Transverse colon (tissue), 4 donors: ENCODE data around the gene HMX1. TPM values are rescaled to one million over a fixed set of nuclear protein-coding genes. Genes with fewer than 3 reads are reported as not detected.

Experiments used
- DNase-seq: peaks from one replicate; pipeline ENCODE4 v3.0.0-alpha.2; 2019
- H3K27ac ChIP-seq, 4 donors: fragments of 200-600 bp; sonication (generic); 2 replicates each; pipeline ENCODE4 v1.5.1; 2016 to 2018; ENCODE audit warnings: inconsistent platforms in 4 of 4
- H3K27me3 ChIP-seq: fragments of 200-600 bp; sonication (generic); 2 replicates; pipeline ENCODE4 v1.5.1; 2017; ENCODE audit warnings: inconsistent platforms
- H3K36me3 ChIP-seq, 4 donors: fragments of 200-600 bp; sonication (generic); 2 replicates each; pipeline ENCODE4 v1.5.1; 2017 to 2019; ENCODE audit warnings: inconsistent platforms in 4 of 4
- H3K4me1 ChIP-seq, 4 donors: fragments of 200-600 bp; sonication (generic); 2 replicates each; pipeline ENCODE4 v1.5.1; 2017 to 2020; ENCODE audit warnings: inconsistent platforms in 4 of 4
- H3K4me3 ChIP-seq, 4 donors: fragments of 200-600 bp; sonication (generic); 1 replicate in 1 of 4; 2 replicates in 3 of 4; pipeline versions ENCODE4 v1.5.1 to v1.6.1; 2017 to 2019; ENCODE audit warnings: inconsistent platforms in 4 of 4
- H3K9me3 ChIP-seq, 2 donors: fragments of 200-600 bp; sonication (generic); 2 replicates each; pipeline ENCODE4 v1.5.1; 2017 to 2019; ENCODE audit warnings: inconsistent platforms in 2 of 2
- CTCF ChIP-seq, 5 experiments: fragments of 200-600 bp in 3 of 5; fragments of 450-650 bp in 2 of 5; sonication (generic) in 3 of 5; IDR thresholded peaks; 1 replicate in 2 of 5; 2 replicates in 3 of 5; pipeline ENCODE4 v1.5.1; 2016 to 2017; ENCODE audit warnings: antibody characterized with exemption in 5 of 5, inconsistent platforms in 3 of 5, mild to moderate bottlenecking in 2 of 5, moderate library complexity in 1 of 5
- EP300 ChIP-seq: sonication (generic); formaldehyde crosslinking; IDR thresholded peaks from one replicate; pipeline ENCODE4 v1.6.1; 2017; ENCODE audit warnings: antibody characterized with exemption, low read depth
- POLR2A ChIP-seq: fragments of 450-650 bp; IDR thresholded peaks from one replicate; pipeline ENCODE4 v1.6.1; 2016; ENCODE audit warnings: antibody characterized with exemption, mild to moderate bottlenecking, moderate library complexity
- POLR2AphosphoS5 ChIP-seq, 3 donors: sonication (generic); formaldehyde crosslinking; IDR thresholded peaks; one replicate each; pipeline ENCODE4 v1.6.1; 2016; ENCODE audit warnings: antibody characterized with exemption in 3 of 3
- WGBS, 2 donors: methylation state at CpG; one replicate each; pipeline ENCODE4 v1.1.5; 2018; ENCODE audit warnings: low coverage in 1 of 2; 5-methylcytosine and 5-hydroxymethylcytosine counted together
- in situ Hi-C, 4 donors: fragments of 200-750 bp; cut with MboI; loops; one replicate each; pipeline versions ENCODE4 v1.15.0 to v1.15.1; 2017; ENCODE audit warnings: low sequenced_read_pairs in 3 of 4, low pct_ligation_motif_present in 1 of 4, low pct_unique_long_range_greater_than_20kb in 1 of 4
- intact Hi-C: fragments of 100-400 bp; cut with DNase I; formaldehyde crosslinking; loops from one replicate; pipeline ENCODE4 v1.15.1; 2023; ENCODE audit warnings: low total_unique reads
- total RNA-seq, 4 donors: library from RNA; depleted of rRNA; stranded (reverse); fragments of >200 nt; gene quantifications; one replicate each; pipeline ENCODE4 v1.1.0, GENCODE V29; 2016

HMX1 gene
- total RNA-seq, 4 donors from 2014 or later = not detected

GRCh38 chr4:8867624-8868320 is 3.9 kb downstream of the HMX1 start:
- Histone ChIP-seq H3K4me1 (peaks cover 0 to 5% (median 1%) of the 10 kb centered on the region in 4 donors), H3K9me3 (no peaks in the 10 kb centered on the region), H3K4me3 (no peak overlapping the region), H3K27me3 (peaks cover 97% of the 10 kb centered on the region), H3K27ac (no peak overlapping the region), H3K36me3 (no peaks in the 10 kb centered on the region)
- TF ChIP-seq CTCF (IDR thresholded peaks at IDR 0.05) (no peak), POLR2AphosphoS5 (IDR thresholded peaks at IDR 0.05) (no peak), EP300 (no peak), POLR2A (no peak)
- WGBS, 2 donors = 12% methylated on average over 34 of the region's 90 CpGs; no CpG with 5 or more reads in 1 of the 2 donors
- DNase-seq = no peak
- intact Hi-C loops = no loop called here
- in situ Hi-C loops = no loop called here

GRCh38 chr4:8866828-8867623 is 4.6 kb downstream of the HMX1 start:
- Histone ChIP-seq H3K4me3 (no peak overlapping the region), H3K27me3 (peaks cover 97% of the 10 kb centered on the region), H3K27ac (no peak overlapping the region), H3K4me1 (peaks cover 0 to 1% (median under 1%) of the 10 kb centered on the region in 4 donors), H3K9me3 (no peaks in the 10 kb centered on the region), H3K36me3 (no peaks in the 10 kb centered on the region)
- intact Hi-C loops = no loop called here
- 0 to 13% methylated on average over 1 to 27 of the region's 42 CpGs for WGBS, 2 donors
- TF ChIP-seq POLR2AphosphoS5 (IDR thresholded peaks at IDR 0.05) (no peak), EP300 (no peak), POLR2A (no peak), CTCF (IDR thresholded peaks at IDR 0.05) (no peak)
- no peak for DNase-seq
- in situ Hi-C loops = no loop called here

GRCh38 chr4:8866421-8866820 is 5.2 kb downstream of the HMX1 start:
- H3K27me3 ChIP-seq = peaks cover 100% of the 10 kb centered on the region
- in situ Hi-C loops = no loop called here
- DNase-seq = no peak
- WGBS, 2 donors = 22% methylated on average over 12 of the region's 12 CpGs; no CpG with 5 or more reads in 1 of the 2 donors
- H3K27ac ChIP-seq = no peak overlapping the region
- intact Hi-C loops = no loop called here
- H3K36me3 ChIP-seq = no peaks in the 10 kb centered on the region
- no peak for TF ChIP-seq POLR2AphosphoS5 (IDR thresholded peaks at IDR 0.05)
- no peak for TF ChIP-seq CTCF (IDR thresholded peaks at IDR 0.05)
- no peak for TF ChIP-seq POLR2A
- no peak for TF ChIP-seq EP300
- no peak overlapping the region for H3K4me3 ChIP-seq
- peaks cover 0 to 2% (median 2%) of the 10 kb centered on the region in 4 donors for H3K4me1 ChIP-seq
- H3K9me3 ChIP-seq = no peaks in the 10 kb centered on the region

GRCh38 chr4:8865681-8866310 is 5.8 kb downstream of the HMX1 start:
- WGBS, 2 donors = 47% methylated on average over 18 of the region's 18 CpGs; no CpG with 5 or more reads in 1 of the 2 donors
- no peak for DNase-seq
- H3K36me3 ChIP-seq = no peaks in the 10 kb centered on the region

More at GRCh38 chr4:8865681-8866310, 5.8 kb downstream of the HMX1 start:
- no peak overlapping the region for H3K27ac ChIP-seq
- TF ChIP-seq POLR2A (no peak), POLR2AphosphoS5 (IDR thresholded peaks at IDR 0.05) (no peak), EP300 (no peak), CTCF (IDR thresholded peaks at IDR 0.05) (no peak)
- H3K27me3 ChIP-seq = peaks cover 100% of the 10 kb centered on the region
- H3K4me3 ChIP-seq = no peak overlapping the region
- intact Hi-C loops = no loop called here
- H3K4me1 ChIP-seq = peaks cover 0 to 9% (median 8%) of the 10 kb centered on the region in 4 donors
- H3K9me3 ChIP-seq = no peaks in the 10 kb centered on the region
- in situ Hi-C loops = no loop called here
